Neuronal stem cell (in vitro differentiated cells): ENCODE measurements around the gene LRRD1.
A peak's percentile ranks its signal among the peaks of the same experiment; 100 is the strongest.

ENCODE experiments used
- DNase-seq: peaks from one replicate; pipeline ENCODE4 v3.0.0-alpha.2; 2013; ENCODE audit warnings: low spot score
- H2AFZ ChIP-seq: one replicate; pipeline ENCODE4 v1.6.1; 2013; ENCODE audit warnings: mild to moderate bottlenecking, low read length, inconsistent platforms
- H2AK5ac ChIP-seq: 2 replicates; pipeline ENCODE4 v1.6.1; 2013; ENCODE audit warnings: low read depth, mild to moderate bottlenecking, inconsistent platforms, low read length, moderate library complexity, mixed read lengths
- H2BK120ac ChIP-seq: 2 replicates; pipeline ENCODE4 v1.6.1; 2013; ENCODE audit warnings: low read depth, mild to moderate bottlenecking, inconsistent platforms, low read length, moderate library complexity, mixed read lengths
- H2BK12ac ChIP-seq: one replicate; pipeline ENCODE4 v1.6.1; 2013; ENCODE audit warnings: low read length, inconsistent platforms
- H2BK15ac ChIP-seq: 2 replicates; pipeline ENCODE4 v1.6.1; 2013; ENCODE audit warnings: mild to moderate bottlenecking, low read length, inconsistent platforms, mixed read lengths
- H2BK5ac ChIP-seq: one replicate; pipeline ENCODE4 v1.6.1; 2013; ENCODE audit warnings: inconsistent platforms, mild to moderate bottlenecking, low read length, moderate library complexity
- H3K14ac ChIP-seq: one replicate; pipeline ENCODE4 v1.6.1; 2013; ENCODE audit warnings: low read length, inconsistent platforms
- H3K18ac ChIP-seq: 2 replicates; pipeline ENCODE4 v1.6.1; 2013; ENCODE audit warnings: low read length, inconsistent platforms
- H3K23ac ChIP-seq: 2 replicates; pipeline ENCODE4 v1.6.1; 2013; ENCODE audit warnings: low read depth, mild to moderate bottlenecking, mixed read lengths, low read length, inconsistent platforms; ENCODE audit not compliant: poor library complexity
- H3K27ac ChIP-seq: replicated peaks from 3 replicates; pipeline ENCODE4 v1.5.1; 2013; ENCODE audit warnings: low read length, inconsistent platforms
- H3K27me3 ChIP-seq, 3 experiments: 2 replicates each; pipeline ENCODE4 v1.6.1; 2013; ENCODE audit warnings: low read length in 3 of 3, mild to moderate bottlenecking in 2 of 3, inconsistent platforms in 1 of 3, low read depth in 1 of 3, mixed read lengths in 1 of 3, moderate library complexity in 1 of 3; ENCODE audit not compliant: control insufficient read depth in 3 of 3, insufficient read depth in 3 of 3
- H3K36me3 ChIP-seq, 2 donors: replicated peaks in 1 of 2; 2 replicates each; pipeline ENCODE4 v1.6.1; 2013; ENCODE audit warnings: low read length in 2 of 2; ENCODE audit not compliant: control insufficient read depth in 2 of 2, insufficient read depth in 2 of 2
- H3K4ac ChIP-seq: 2 replicates; pipeline ENCODE4 v1.6.1; 2013; ENCODE audit warnings: inconsistent platforms, mild to moderate bottlenecking, low read length, moderate library complexity
- H3K4me1 ChIP-seq, 2 donors: 1 replicate in 1 of 2; 2 replicates in 1 of 2; pipeline ENCODE4 v1.6.1; 2013; ENCODE audit warnings: low read length in 2 of 2, low read depth in 1 of 2; ENCODE audit not compliant: control insufficient read depth in 2 of 2, insufficient read depth in 1 of 2
- H3K4me2 ChIP-seq: one replicate; pipeline ENCODE4 v1.6.1; 2013; ENCODE audit warnings: mild to moderate bottlenecking, low read length, inconsistent platforms; ENCODE audit not compliant: insufficient read depth, poor library complexity, severe bottlenecking
- H3K4me3 ChIP-seq, 2 donors: 2 replicates each; pipeline ENCODE4 v1.5.1; 2013; ENCODE audit warnings: low read length in 2 of 2, mild to moderate bottlenecking in 2 of 2, inconsistent platforms in 1 of 2, moderate library complexity in 1 of 2
- H3K79me1 ChIP-seq: one replicate; pipeline ENCODE4 v1.6.1; 2013; ENCODE audit warnings: low read depth, mild to moderate bottlenecking, inconsistent platforms, low read length, moderate library complexity
- H3K9ac ChIP-seq: one replicate; pipeline ENCODE4 v1.6.1; 2013; ENCODE audit warnings: mild to moderate bottlenecking, low read depth, low read length, inconsistent platforms; ENCODE audit not compliant: poor library complexity
- H3K9me3 ChIP-seq, 2 donors: replicated peaks in 1 of 2; 2 replicates each; pipeline versions ENCODE3 to v1.6.1; 2013; ENCODE audit warnings: low read length in 2 of 2, mild to moderate bottlenecking in 2 of 2, inconsistent platforms in 1 of 2, low read depth in 1 of 2, mixed read lengths in 1 of 2, moderate library complexity in 1 of 2; ENCODE audit not compliant: control insufficient read depth in 2 of 2, insufficient read depth in 1 of 2
- H4K8ac ChIP-seq: one replicate; pipeline ENCODE4 v1.6.1; 2013; ENCODE audit warnings: low read depth, mild to moderate bottlenecking, inconsistent platforms, low read length, moderate library complexity
- H4K91ac ChIP-seq: one replicate; pipeline ENCODE4 v1.6.1; 2013; ENCODE audit warnings: low read length, low read depth, mild to moderate bottlenecking, inconsistent platforms; ENCODE audit not compliant: poor library complexity
- WGBS, 2 donors: extraction: QIAGEN DNeasy Blood & Tissue Kit; methylation state at CpG; one replicate each; pipeline ENCODE4 v1.1.7; 2013; ENCODE audit warnings: missing lambda C conversion rate in 2 of 2, mixed read lengths in 1 of 2; ENCODE audit not compliant: insufficient read length in 2 of 2, insufficient replicate concordance in 1 of 2; ENCODE audit errors: extremely low coverage in 2 of 2; 5-methylcytosine and 5-hydroxymethylcytosine counted together

Gene LRRD1

GRCh38 chr7:92131764-92132330, 47.1 kb downstream of the LRRD1 start:
- Histone ChIP-seq H3K14ac (no peak overlapping the region), H3K4me2 (no peak overlapping the region), H3K4ac (no peak overlapping the region), H2AFZ (no peak overlapping the region), H3K27me3 (no peaks in the 10 kb centered on the region), H3K27ac (no peak overlapping the region), H4K91ac (no peak overlapping the region), H2BK15ac (no peak overlapping the region), H2BK5ac (no peak overlapping the region), H3K4me1 (peaks cover 1 to 2% of the 10 kb centered on the region in 2 donors), H3K4me3 (peak overlapping the region in 1 of 2 donors; percentile 69), H2BK120ac (no peak overlapping the region), H3K9ac (no peak overlapping the region), H2BK12ac (no peak overlapping the region), H4K8ac (no peak overlapping the region), H3K36me3 (peaks cover 16 to 54% of the 10 kb centered on the region in 2 donors), H3K9me3 (peaks cover 1 to 3% of the 10 kb centered on the region in 2 donors), H2AK5ac (no peak overlapping the region), H3K79me1 (peaks cover 6% of the 10 kb centered on the region), H3K23ac (no peak overlapping the region), H3K18ac (no peak overlapping the region)
- no CpG with 5 or more reads among the region's 4 CpGs for WGBS, 2 donors
- DNase-seq, result no peak

- H2AK5ac ChIP-seq, result no peak overlapping the region
Observed at GRCh38 chr7:92131093-92131492, 47.8 kb downstream of the LRRD1 start.

DNA sequence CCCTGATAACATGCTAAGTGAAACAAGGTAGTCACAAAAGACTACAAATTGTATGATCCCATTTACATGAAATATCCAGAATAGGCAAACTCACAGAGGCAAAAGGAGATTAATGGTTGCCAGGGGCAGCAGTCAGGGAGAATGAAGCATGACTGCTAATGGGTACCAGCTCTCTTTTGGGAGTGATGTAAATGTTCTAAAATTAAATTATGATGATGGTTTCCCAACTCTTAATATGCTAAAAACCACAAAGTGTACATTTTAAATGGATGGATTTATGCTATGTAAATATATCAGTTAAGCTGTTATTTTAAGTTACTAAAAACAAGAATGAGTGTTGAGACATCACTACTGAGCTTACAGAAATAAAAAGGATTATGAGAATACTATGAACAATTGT, 57.3 kb downstream of the LRRD1 start:
- no peak overlapping the region for H3K4me3 ChIP-seq
- H3K4me2 ChIP-seq, result no peak overlapping the region
- no peak overlapping the region for H4K91ac ChIP-seq
- H2BK120ac ChIP-seq, result no peak overlapping the region
- no peak overlapping the region for H4K8ac ChIP-seq
- H3K4me1 ChIP-seq, result no peaks in the 10 kb centered on the region
- H3K79me1 ChIP-seq, result no peaks in the 10 kb centered on the region
- H3K27ac ChIP-seq, result no peak overlapping the region
- H2BK12ac ChIP-seq, result no peak overlapping the region
- H3K27me3 ChIP-seq, result no peaks in the 10 kb centered on the region
- H3K18ac ChIP-seq, result no peak overlapping the region
- no peak for DNase-seq
- no peak overlapping the region for H2BK15ac ChIP-seq
- H3K23ac ChIP-seq, result no peak overlapping the region
- H2AFZ ChIP-seq, result no peak overlapping the region
- peaks cover 29 to 98% of the 10 kb centered on the region in 2 donors for H3K36me3 ChIP-seq
- no peak overlapping the region for H3K4ac ChIP-seq
- H3K14ac ChIP-seq, result no peak overlapping the region
- no peak overlapping the region for H2AK5ac ChIP-seq
- no peak overlapping the region for H2BK5ac ChIP-seq
- H3K9me3 ChIP-seq, result peaks cover 0 to 27% of the 10 kb centered on the region in 2 donors
- H3K9ac ChIP-seq, result no peak overlapping the region

More at GRCh38 chr7:92131093-92131492, 47.8 kb downstream of the LRRD1 start:
- Histone ChIP-seq H3K23ac (no peak overlapping the region), H4K8ac (no peak overlapping the region), H2BK5ac (no peak overlapping the region), H3K27ac (no peak overlapping the region), H3K9ac (no peak overlapping the region), H2BK120ac (no peak overlapping the region), H4K91ac (no peak overlapping the region), H3K4me3 (no peak overlapping the region), H3K18ac (no peak overlapping the region), H3K4me2 (no peak overlapping the region), H3K79me1 (peaks cover 6% of the 10 kb centered on the region), H3K36me3 (peaks cover 16 to 61% of the 10 kb centered on the region in 2 donors), H3K14ac (no peak overlapping the region), H3K9me3 (peaks cover 1 to 3% of the 10 kb centered on the region in 2 donors), H2AFZ (no peak overlapping the region), H3K27me3 (no peaks in the 10 kb centered on the region), H2BK15ac (no peak overlapping the region), H3K4ac (no peak overlapping the region), H2BK12ac (no peak overlapping the region), H3K4me1 (peaks cover 1 to 2% of the 10 kb centered on the region in 2 donors)
- DNase-seq, result no peak
- no CpG with 5 or more reads among the region's 5 CpGs for WGBS, 2 donors

DNA sequence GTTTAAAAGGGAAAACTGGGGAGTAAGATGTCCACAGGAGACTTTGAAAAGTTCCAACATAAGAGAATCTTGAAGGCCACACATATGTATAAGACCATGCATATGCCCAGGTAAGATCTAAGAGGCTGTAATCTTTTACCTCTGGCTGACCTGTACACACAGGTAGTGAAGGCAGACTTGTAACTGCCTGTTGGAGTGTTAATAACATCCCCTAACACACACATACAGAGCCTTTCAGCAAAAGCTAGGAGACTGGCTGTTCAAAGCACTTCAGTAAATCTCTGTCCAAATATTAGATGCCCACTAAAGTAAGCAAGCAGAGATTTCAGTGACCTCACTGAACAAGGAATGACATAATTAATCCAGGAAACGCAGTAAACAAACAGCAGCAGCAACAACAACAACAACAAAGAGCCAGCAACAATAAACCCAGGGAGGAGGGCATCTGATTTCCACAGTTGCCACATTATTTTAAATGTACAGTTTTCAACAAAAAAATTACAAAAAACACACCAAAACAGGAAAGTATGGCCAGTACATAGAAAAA, 59.7 kb downstream of the LRRD1 start:
- H3K27ac ChIP-seq, result no peak overlapping the region

More for the DNA sequence above, 59.7 kb downstream of the LRRD1 start:
- Histone ChIP-seq H2AFZ (no peak overlapping the region), H3K79me1 (peaks cover 1% of the 10 kb centered on the region), H3K9ac (no peak overlapping the region), H3K23ac (no peak overlapping the region), H2BK5ac (no peak overlapping the region), H3K27me3 (no peaks in the 10 kb centered on the region), H4K91ac (no peak overlapping the region), H3K9me3 (peaks cover 0 to 27% of the 10 kb centered on the region in 2 donors), H3K18ac (no peak overlapping the region), H3K14ac (no peak overlapping the region), H2BK15ac (no peak overlapping the region), H2BK120ac (no peak overlapping the region), H3K4me3 (no peak overlapping the region), H3K4ac (no peak overlapping the region), H2BK12ac (no peak overlapping the region), H3K4me1 (no peaks in the 10 kb centered on the region), H3K36me3 (peaks cover 28 to 98% of the 10 kb centered on the region in 2 donors), H2AK5ac (no peak overlapping the region), H3K4me2 (no peak overlapping the region), H4K8ac (no peak overlapping the region)
- DNase-seq, result no peak
- WGBS, 2 donors, result no CpG with 5 or more reads among the region's 1 CpG
